ENCODE data around the gene TRAF5. TPM values are rescaled to one million over a fixed set of nuclear protein-coding genes. Genes with fewer than 3 reads are reported as not detected.
A peak's percentile ranks its signal among the peaks of the same experiment; 100 is the strongest.

TRAF5 gene, protein sequence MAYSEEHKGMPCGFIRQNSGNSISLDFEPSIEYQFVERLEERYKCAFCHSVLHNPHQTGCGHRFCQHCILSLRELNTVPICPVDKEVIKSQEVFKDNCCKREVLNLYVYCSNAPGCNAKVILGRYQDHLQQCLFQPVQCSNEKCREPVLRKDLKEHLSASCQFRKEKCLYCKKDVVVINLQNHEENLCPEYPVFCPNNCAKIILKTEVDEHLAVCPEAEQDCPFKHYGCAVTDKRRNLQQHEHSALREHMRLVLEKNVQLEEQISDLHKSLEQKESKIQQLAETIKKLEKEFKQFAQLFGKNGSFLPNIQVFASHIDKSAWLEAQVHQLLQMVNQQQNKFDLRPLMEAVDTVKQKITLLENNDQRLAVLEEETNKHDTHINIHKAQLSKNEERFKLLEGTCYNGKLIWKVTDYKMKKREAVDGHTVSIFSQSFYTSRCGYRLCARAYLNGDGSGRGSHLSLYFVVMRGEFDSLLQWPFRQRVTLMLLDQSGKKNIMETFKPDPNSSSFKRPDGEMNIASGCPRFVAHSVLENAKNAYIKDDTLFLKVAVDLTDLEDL
- total RNA-seq: 45.6 to 47.6 TPM (median 46.6 TPM) in 3 replicates

DNA sequence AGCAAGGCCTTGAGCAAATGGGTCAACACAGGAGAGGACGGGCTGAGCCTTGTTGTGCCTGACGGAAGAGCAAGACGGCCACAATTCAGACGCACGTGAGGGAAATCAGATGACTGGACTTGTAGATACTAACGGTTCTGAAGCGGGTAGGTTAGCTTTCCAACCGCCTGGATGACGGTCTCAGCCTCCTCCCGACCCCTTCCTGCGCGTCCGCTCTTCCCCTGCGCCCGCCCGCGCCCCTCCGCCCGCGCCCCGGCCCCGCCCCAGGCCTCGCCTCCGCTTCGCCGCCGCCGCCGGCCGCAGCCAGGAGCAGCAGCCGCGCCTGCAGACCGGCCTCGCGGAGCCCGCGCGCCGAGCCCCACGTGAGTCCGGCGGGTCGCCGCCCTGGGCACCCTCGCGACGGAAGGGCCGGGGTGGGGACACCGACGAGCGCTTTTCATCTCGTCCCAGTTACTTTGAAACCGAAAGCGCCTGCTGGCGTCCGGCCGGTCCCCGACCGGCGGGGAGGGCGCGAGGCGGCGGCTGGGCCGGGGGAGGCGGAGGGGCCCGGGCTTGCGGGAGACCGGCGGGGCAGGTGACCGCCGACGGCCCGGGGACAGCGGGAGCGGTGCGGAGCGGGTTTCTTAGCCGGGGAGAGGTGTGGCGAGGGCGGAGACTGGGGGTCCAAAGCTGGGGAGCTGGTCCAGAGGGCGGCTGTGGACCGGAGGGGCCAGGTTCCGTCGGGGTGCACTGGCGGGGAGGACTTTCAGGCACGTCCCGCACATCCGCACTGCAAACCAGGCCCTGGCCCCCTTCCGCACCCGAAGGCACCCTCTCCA, at the start of gene TRAF5:
Gene TRAF5 (plus strand): TSS at position 306 of the 818 bp plus-strand sequence. CDS start 26,407 bp downstream, outside the sequence.
- H3K36me3 Mint-ChIP-seq: no peaks in the 10 kb centered on the region
- peaks cover 42% of the 10 kb centered on the region for H3K4me1 Mint-ChIP-seq
- no peaks in the 10 kb centered on the region for H3K9me3 Mint-ChIP-seq
- peak; percentile 48 to 72 for DNase-seq (ENCODE audit: low spot score in 2 of 2, unreplicated experiment in 2 of 2)
- H3K4me3 Mint-ChIP-seq: peak within 1 kb of the TSS; percentile 88
- no peaks in the 10 kb centered on the region for H3K27me3 Mint-ChIP-seq (ENCODE audit: low read depth)
- TF ChIP-seq, protein P1, sequence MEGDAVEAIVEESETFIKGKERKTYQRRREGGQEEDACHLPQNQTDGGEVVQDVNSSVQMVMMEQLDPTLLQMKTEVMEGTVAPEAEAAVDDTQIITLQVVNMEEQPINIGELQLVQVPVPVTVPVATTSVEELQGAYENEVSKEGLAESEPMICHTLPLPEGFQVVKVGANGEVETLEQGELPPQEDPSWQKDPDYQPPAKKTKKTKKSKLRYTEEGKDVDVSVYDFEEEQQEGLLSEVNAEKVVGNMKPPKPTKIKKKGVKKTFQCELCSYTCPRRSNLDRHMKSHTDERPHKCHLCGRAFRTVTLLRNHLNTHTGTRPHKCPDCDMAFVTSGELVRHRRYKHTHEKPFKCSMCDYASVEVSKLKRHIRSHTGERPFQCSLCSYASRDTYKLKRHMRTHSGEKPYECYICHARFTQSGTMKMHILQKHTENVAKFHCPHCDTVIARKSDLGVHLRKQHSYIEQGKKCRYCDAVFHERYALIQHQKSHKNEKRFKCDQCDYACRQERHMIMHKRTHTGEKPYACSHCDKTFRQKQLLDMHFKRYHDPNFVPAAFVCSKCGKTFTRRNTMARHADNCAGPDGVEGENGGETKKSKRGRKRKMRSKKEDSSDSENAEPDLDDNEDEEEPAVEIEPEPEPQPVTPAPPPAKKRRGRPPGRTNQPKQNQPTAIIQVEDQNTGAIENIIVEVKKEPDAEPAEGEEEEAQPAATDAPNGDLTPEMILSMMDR (IDR thresholded peaks at IDR 0.05; ENCODE audit: unreplicated experiment): no peak
- peak within 1 kb of the TSS; percentile 93 for H3K27ac Mint-ChIP-seq

DNA sequence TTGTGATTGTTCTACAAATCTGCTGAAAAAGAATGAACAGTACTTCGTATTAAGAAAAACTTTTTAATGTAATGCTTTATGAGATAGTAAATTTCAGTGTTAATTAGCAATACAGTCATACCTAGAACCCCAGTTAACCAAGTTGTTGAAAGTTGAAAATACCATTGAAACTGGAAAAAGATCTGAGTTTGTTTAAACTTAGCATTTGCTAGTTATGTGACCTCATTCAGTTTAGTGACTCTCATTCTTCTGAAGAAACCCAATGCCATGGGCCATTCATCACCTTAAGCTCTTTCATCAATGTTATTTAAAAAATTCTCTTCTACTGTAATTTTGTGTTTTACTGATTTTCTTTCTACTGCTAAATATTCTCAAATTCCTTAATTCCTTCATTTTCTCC, 47.3 kb upstream of the TRAF5 start:
- Mint-ChIP-seq H3K9me3 (no peaks in the 10 kb centered on the region), H3K4me1 (no peaks in the 10 kb centered on the region), H3K27me3 (ENCODE audit: low read depth) (no peaks in the 10 kb centered on the region)

DNA sequence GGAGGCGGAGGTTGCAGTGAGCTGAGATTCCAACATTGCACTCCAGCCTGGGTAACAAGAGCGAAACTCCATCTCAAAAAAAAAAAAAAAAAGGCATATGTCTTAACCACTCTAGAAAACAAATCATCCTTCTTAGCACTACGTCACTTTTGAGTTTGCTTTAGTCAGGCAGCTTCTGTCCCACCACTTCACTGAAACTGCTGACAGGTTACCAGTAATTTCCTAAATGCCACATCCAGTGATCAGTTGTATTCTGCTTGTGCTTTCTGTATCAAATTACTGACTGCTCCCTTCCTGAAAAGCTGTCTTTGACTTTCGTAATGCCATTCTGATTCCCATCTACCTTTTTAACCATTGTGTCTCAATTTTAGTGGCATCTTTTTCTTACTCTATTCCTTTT, 45.7 kb upstream of the TRAF5 start:
- H3K27me3 Mint-ChIP-seq (ENCODE audit: low read depth): no peaks in the 10 kb centered on the region

More for the DNA sequence above, 47.3 kb upstream of the TRAF5 start:
- Mint-ChIP-seq H3K36me3 (peaks cover 10% of the 10 kb centered on the region), H3K4me3 (no peak overlapping the region), H3K27ac (no peak overlapping the region)
- DNase-seq (ENCODE audit: low spot score in 2 of 2, unreplicated experiment in 2 of 2): no peak
- TF ChIP-seq, protein P1 (IDR thresholded peaks at IDR 0.05; ENCODE audit: unreplicated experiment): no peak

DNA sequence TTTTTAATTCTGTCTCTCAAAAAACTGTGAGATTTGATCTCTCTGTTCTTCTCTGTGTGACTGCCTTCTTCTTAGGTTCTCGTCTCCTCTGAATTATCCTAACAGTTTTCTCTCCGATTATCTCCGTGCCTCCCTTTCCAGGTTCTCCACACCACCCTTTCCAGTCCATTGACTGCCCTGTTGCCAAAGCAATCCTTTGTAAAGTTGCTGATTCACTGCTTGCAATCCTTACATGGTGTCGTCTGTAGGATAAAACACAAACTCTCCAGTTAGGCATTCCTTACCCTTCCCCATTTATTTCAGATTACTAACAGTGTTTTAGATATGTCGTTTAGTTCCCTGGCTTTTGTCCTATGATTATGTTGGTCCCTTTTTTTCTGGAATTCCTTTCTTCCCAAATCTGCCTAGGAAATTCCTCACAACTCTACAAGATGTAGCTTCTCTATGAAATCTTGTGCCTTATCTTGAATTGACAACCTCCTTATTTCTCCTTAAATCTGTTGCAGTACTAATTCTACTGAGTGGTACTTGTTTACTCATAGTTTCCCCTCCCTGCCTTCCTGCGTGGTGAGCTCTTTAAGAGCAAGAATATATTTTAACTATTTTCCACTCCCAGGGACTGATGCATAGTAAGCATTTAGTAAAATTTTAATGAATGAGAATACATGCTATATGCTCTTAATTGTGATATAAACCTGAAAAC, 45.2 kb upstream of the TRAF5 start:
- Mint-ChIP-seq H3K36me3 (peaks cover 23% of the 10 kb centered on the region), H3K4me3 (no peak overlapping the region), H3K27me3 (ENCODE audit: low read depth) (no peaks in the 10 kb centered on the region), H3K4me1 (no peaks in the 10 kb centered on the region), H3K9me3 (no peaks in the 10 kb centered on the region), H3K27ac (no peak overlapping the region)
- DNase-seq (ENCODE audit: low spot score in 2 of 2, unreplicated experiment in 2 of 2): no peak
- TF ChIP-seq, protein P1 (IDR thresholded peaks at IDR 0.05; ENCODE audit: unreplicated experiment): no peak

More for the DNA sequence above, 45.7 kb upstream of the TRAF5 start:
- Mint-ChIP-seq H3K4me3 (no peak overlapping the region), H3K36me3 (peaks cover 21% of the 10 kb centered on the region), H3K9me3 (no peaks in the 10 kb centered on the region), H3K4me1 (no peaks in the 10 kb centered on the region), H3K27ac (no peak overlapping the region)
- DNase-seq (ENCODE audit: low spot score in 2 of 2, unreplicated experiment in 2 of 2): no peak
- TF ChIP-seq, protein P1 (IDR thresholded peaks at IDR 0.05; ENCODE audit: unreplicated experiment): no peak

DNA sequence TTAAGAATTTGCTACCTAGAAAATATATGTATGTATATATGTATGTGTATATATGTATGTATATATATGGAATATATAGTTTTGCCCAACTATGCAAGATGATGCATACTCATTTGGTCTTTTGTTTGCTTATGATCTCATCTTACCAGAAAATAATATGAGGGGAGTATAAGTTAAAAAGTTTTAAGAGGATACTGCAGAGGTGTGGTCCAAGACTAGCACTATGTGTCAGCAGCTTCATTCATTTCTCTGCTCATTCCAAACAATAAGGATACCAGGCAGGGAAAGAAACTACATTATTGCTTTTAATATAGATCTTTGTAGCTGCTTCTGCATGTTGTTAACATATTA, 44.6 kb upstream of the TRAF5 start:
- Mint-ChIP-seq H3K9me3 (no peaks in the 10 kb centered on the region), H3K36me3 (peaks cover 26% of the 10 kb centered on the region), H3K4me1 (no peaks in the 10 kb centered on the region), H3K27me3 (ENCODE audit: low read depth) (no peaks in the 10 kb centered on the region), H3K4me3 (no peak overlapping the region), H3K27ac (no peak overlapping the region)
- DNase-seq (ENCODE audit: low spot score in 2 of 2, unreplicated experiment in 2 of 2): no peak
- TF ChIP-seq, protein P1 (IDR thresholded peaks at IDR 0.05; ENCODE audit: unreplicated experiment): no peak
